Pancreas (tissue), 10 donors: ENCODE results near the gene GORASP1. TPM values are rescaled to one million over a fixed set of nuclear protein-coding genes. Genes with fewer than 3 reads are reported as not detected.

ENCODE experiments used
- ATAC-seq, 4 donors: fragments of 200-7000 bp; cut with Tn5 transposase; one replicate each; pipeline versions ENCODE4 v1.8.0 to v1.9.1; 2020; ENCODE audit warnings: mild to moderate bottlenecking in 4 of 4, moderate library complexity in 4 of 4
- DNase-seq, 6 donors: peaks; one replicate each; pipeline ENCODE4 v3.0.0-alpha.2; 2020
- FAIRE-seq: peaks from 2 replicates; lab custom pipeline; 2012; peaks lifted over from hg19 to GRCh38; lab: Jason Lieb, UNC
- H3K27ac ChIP-seq, 4 donors: fragments of 200-600 bp; sonication (generic); 1 replicate in 3 of 4; 2 replicates in 1 of 4; pipeline versions ENCODE4 v1.5.0 to v1.8.0; 2020
- H3K27me3 ChIP-seq, 4 donors: fragments of 200-600 bp; one replicate each; pipeline ENCODE4 v1.8.0; 2021
- H3K36me3 ChIP-seq, 3 donors: fragments of 200-600 bp; sonication (generic) in 1 of 3; one replicate each; pipeline versions ENCODE4 v1.5.0 to v1.8.0; 2020 to 2021
- H3K4me1 ChIP-seq, 3 donors: fragments of 200-600 bp; one replicate each; pipeline ENCODE4 v1.8.0; 2021
- H3K4me3 ChIP-seq, 4 donors: fragments of 200-600 bp; sonication (generic) in 2 of 4; one replicate each; pipeline versions ENCODE4 v1.5.0 to v1.8.0; 2020 to 2021
- H3K9me3 ChIP-seq, 4 donors: fragments of 200-600 bp; one replicate each; pipeline ENCODE4 v1.8.0; 2021
- WGBS, 2 donors: extraction: QIAGEN DNeasy Blood & Tissue Kit; methylation state at CpG; one replicate each; pipeline ENCODE4 v1.1.7; 2013; 5-methylcytosine and 5-hydroxymethylcytosine counted together
- intact Hi-C, 3 donors: fragments of 100-400 bp; cut with DNase I; formaldehyde crosslinking; loops; one replicate each; pipeline versions ENCODE4 v1.11.1 to v1.14.2; 2022
- polyA plus RNA-seq, 2 donors: library from polyadenylated mRNA; stranded (reverse); fragments of 200-250 nt; gene quantifications; one replicate each; pipeline ENCODE4 v1.2.3, GENCODE V29; 2013
- total RNA-seq, 6 donors: library from RNA; stranded (reverse); fragmentation: NEBNext Ultra II Directional in 4 of 6; extraction: Animal tissue kit (Norgen Biotek cat#: 25700) in 4 of 6; gene quantifications; one replicate each; pipeline versions ENCODE4 v1.2.1 to v1.2.4, GENCODE V29; 2021 to 2023
- TF ChIP-seq, protein P1 (sequence below), 4 donors: fragments of 200-600 bp; sonication (generic) in 3 of 4; IDR thresholded peaks; one replicate each; pipeline versions ENCODE4 v1.5.0 to v1.8.0; 2021; ENCODE audit warnings: antibody characterized with exemption in 4 of 4
- donor health status: healthy with polysubstance abuse.
- donor health status: DM: no; HTN: no; CAD: no; lungs with moderate emphysema.
- donor health status: DM: no; HTN: no; CAD: no.
- donor health status: control.
- donor health status: control.
- donor health status: Bipolar disorder and iron deficiency.
- donor health status: DM: yes; HTN: yes; CAD: no.
- donor health status: DM: no; HTN: no; CAD: no.
- donor health status: DM: no; HTN: no; CAD: no.
- donor health status: DM: yes; HTN: yes; CAD: no.

Gene GORASP1
- total and polyA plus RNA-seq, 8 donors = 25.9 to 79.6 (median 34.3) TPM

GRCh38 chr3:39100500-39100886 is 6.9 kb downstream of the GORASP1 start:
- Histone ChIP-seq H3K36me3 (peaks cover 0 to 25% (median 23%) of the 10 kb centered on the region in 3 donors), H3K4me1 (peaks cover 0 to 10% (median 0%) of the 10 kb centered on the region in 3 donors), H3K9me3 (no peaks in the 10 kb centered on the region), H3K27ac (no peak overlapping the region), H3K4me3 (no peak overlapping the region), H3K27me3 (no peaks in the 10 kb centered on the region)
- 86 to 92% methylated on average over 9 of the region's 9 CpGs for WGBS, 2 donors
- DNase-seq = peak in 2 of 6 donors; percentile 47 to 57
- intact Hi-C loops = no loop called here
- no peak for FAIRE-seq
- TF ChIP-seq, protein P1, sequence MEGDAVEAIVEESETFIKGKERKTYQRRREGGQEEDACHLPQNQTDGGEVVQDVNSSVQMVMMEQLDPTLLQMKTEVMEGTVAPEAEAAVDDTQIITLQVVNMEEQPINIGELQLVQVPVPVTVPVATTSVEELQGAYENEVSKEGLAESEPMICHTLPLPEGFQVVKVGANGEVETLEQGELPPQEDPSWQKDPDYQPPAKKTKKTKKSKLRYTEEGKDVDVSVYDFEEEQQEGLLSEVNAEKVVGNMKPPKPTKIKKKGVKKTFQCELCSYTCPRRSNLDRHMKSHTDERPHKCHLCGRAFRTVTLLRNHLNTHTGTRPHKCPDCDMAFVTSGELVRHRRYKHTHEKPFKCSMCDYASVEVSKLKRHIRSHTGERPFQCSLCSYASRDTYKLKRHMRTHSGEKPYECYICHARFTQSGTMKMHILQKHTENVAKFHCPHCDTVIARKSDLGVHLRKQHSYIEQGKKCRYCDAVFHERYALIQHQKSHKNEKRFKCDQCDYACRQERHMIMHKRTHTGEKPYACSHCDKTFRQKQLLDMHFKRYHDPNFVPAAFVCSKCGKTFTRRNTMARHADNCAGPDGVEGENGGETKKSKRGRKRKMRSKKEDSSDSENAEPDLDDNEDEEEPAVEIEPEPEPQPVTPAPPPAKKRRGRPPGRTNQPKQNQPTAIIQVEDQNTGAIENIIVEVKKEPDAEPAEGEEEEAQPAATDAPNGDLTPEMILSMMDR (IDR thresholded peaks at IDR 0.05) = no peak
- ATAC-seq = no peak

DNA sequence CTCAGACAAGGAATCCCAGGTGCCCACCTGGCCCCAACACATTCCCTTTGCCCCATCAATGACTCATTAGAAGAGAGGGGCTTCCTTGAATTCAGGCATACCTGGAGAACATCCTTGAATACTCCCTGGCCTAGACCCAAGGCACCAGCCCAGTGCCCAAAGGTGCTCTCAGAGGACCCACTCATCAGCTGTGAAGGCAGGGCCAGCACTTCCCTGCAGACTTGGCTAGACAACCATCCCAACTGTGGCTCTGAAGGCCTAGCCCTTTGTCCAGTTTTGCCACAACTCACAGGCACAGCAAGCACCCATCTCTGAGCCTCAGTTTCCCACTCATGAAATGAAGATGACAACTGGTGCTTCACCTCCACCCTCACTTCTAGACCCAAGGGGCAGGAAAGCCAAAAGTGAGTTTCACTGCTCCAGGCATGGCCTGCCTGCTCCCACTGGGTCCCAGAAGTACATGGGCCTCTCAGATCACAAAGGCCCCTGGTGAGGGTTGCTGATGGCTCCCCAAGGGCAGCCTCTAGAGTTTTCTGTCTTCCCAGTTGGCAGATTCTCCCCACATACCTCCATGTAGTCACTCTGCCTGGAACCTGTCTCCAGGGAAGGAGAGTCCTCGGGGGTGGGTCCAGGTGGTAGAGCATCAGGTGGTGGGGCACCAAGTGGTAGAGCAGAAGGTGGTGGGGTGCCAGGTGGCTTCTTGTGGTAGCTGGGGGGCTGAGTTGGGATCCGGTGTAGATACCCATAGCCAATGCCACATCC is 7.5 kb downstream of the GORASP1 start:
- H3K4me3 ChIP-seq = no peak overlapping the region
- no peak for DNase-seq
- H3K4me1 ChIP-seq = peaks cover 0 to 6% (median 0%) of the 10 kb centered on the region in 3 donors
- H3K36me3 ChIP-seq = peaks cover 0 to 29% (median 23%) of the 10 kb centered on the region in 3 donors
- intact Hi-C loops = no loop called here
- TF ChIP-seq, protein P1 (IDR thresholded peaks at IDR 0.05) = no peak
- no peak overlapping the region for H3K27ac ChIP-seq
- no peaks in the 10 kb centered on the region for H3K9me3 ChIP-seq
- no peak for ATAC-seq
- 92 to 94% methylated on average over 2 of the region's 2 CpGs for WGBS, 2 donors
- FAIRE-seq = no peak
- no peaks in the 10 kb centered on the region for H3K27me3 ChIP-seq

GRCh38 chr3:39099242-39099641 is 8.2 kb downstream of the GORASP1 start:
- no peak for FAIRE-seq
- Histone ChIP-seq H3K36me3 (peaks cover 0 to 36% (median 30%) of the 10 kb centered on the region in 3 donors), H3K27ac (no peak overlapping the region), H3K4me1 (peaks cover 0 to 2% (median 0%) of the 10 kb centered on the region in 3 donors), H3K9me3 (no peaks in the 10 kb centered on the region), H3K27me3 (no peaks in the 10 kb centered on the region), H3K4me3 (no peak overlapping the region)
- intact Hi-C loops = no loop called here
- no peak for ATAC-seq
- WGBS, 2 donors = 97 to 100% methylated on average over 1 of the region's 1 CpG
- TF ChIP-seq, protein P1 (IDR thresholded peaks at IDR 0.05) = no peak
- DNase-seq = no peak

GRCh38 chr3:39098473-39099000 is 8.9 kb downstream of the GORASP1 start:
- FAIRE-seq (no peak), ATAC-seq (no peak), DNase-seq (no peak)
- H3K4me3 ChIP-seq = no peak overlapping the region
- H3K4me1 ChIP-seq = no peaks in the 10 kb centered on the region
- no peaks in the 10 kb centered on the region for H3K27me3 ChIP-seq
- H3K27ac ChIP-seq = no peak overlapping the region
- TF ChIP-seq, protein P1 (IDR thresholded peaks at IDR 0.05) = no peak
- H3K36me3 ChIP-seq = peaks cover 0 to 40% (median 35%) of the 10 kb centered on the region in 3 donors
- 88 to 94% methylated on average over 8 of the region's 8 CpGs for WGBS, 2 donors
- intact Hi-C loops = no loop called here
- H3K9me3 ChIP-seq = no peaks in the 10 kb centered on the region
